OCI-LY7 (cell line): ENCODE results near the gene UGT1A6. TPM values are rescaled to one million over a fixed set of nuclear protein-coding genes. Genes with fewer than 3 reads are reported as not detected.

Experiments used
- BruUV-seq: library from RNA; stranded (reverse); fragments of 400-500 nt; replicated peaks from 2 replicates; lab custom pipeline; 2021; lab: Mats Ljungman, UMichigan
- CTCF ChIA-PET: fragments of 300-600 bp; sonication (Branson Sonifier 250); formaldehyde crosslinking; loops from one replicate; lab custom pipeline; 2022; ENCODE audit warnings: antibody characterized with exemption; ENCODE audit not compliant: unreplicated experiment; lab: Charles Lee
- POLR2A ChIA-PET: fragments of 300-600 bp; sonication (Branson Sonifier 250); formaldehyde crosslinking; loops from one replicate; lab custom pipeline; 2022; ENCODE audit warnings: antibody characterized with exemption; lab: Charles Lee
- DNase-seq: peaks from one replicate; pipeline ENCODE4 v3.0.0-alpha.2; 2015; ENCODE audit warnings: low spot score
- H2AFZ ChIP-seq: fragments of 200-600 bp; sonication (generic), shearing (Covaris generic); 2 replicates; pipeline ENCODE4 v1.6.1; 2014; ENCODE audit warnings: mild to moderate bottlenecking, antibody characterized with exemption, low read length, moderate library complexity
- H3K27ac ChIP-seq: fragments of 200-600 bp; sonication (generic); 2 replicates; pipeline ENCODE4 v1.5.1; 2014; ENCODE audit warnings: mixed run types, low read depth, mild to moderate bottlenecking, moderate library complexity, low read length, inconsistent platforms; ENCODE audit not compliant: poor library complexity, severe bottlenecking
- H3K36me3 ChIP-seq: fragments of 200-600 bp; sonication (generic); 2 replicates; pipeline ENCODE4 v1.6.1; 2014; ENCODE audit warnings: mild to moderate bottlenecking, antibody characterized with exemption, low read length, moderate library complexity, mixed read lengths; ENCODE audit not compliant: insufficient read depth
- H3K4me1 ChIP-seq: fragments of 200-600 bp; sonication (generic); 2 replicates; pipeline ENCODE4 v1.5.1; 2014; ENCODE audit warnings: mild to moderate bottlenecking, low read length; ENCODE audit not compliant: insufficient read depth, poor library complexity, severe bottlenecking
- H3K4me2 ChIP-seq: fragments of 200-600 bp; sonication (generic); 2 replicates; pipeline ENCODE4 v1.6.1; 2014; ENCODE audit warnings: mild to moderate bottlenecking, low read length
- H3K4me3 ChIP-seq: fragments of 200-600 bp; sonication (generic); 2 replicates; pipeline ENCODE4 v1.5.1; 2014; ENCODE audit warnings: mild to moderate bottlenecking, low read depth, low read length; ENCODE audit not compliant: poor library complexity, severe bottlenecking
- H3K79me2 ChIP-seq: fragments of 200-600 bp; sonication (generic); 2 replicates; pipeline ENCODE4 v1.6.1; 2016; ENCODE audit warnings: low read depth, mild to moderate bottlenecking, low read length, moderate library complexity, mixed read lengths; ENCODE audit not compliant: insufficient read depth
- H3K9me2 ChIP-seq: fragments of 200-600 bp; sonication (generic); 2 replicates; pipeline ENCODE4 v1.6.1; 2016; ENCODE audit warnings: mild to moderate bottlenecking, low read length, mixed read lengths; ENCODE audit not compliant: insufficient read depth
- H3K9me3 ChIP-seq: fragments of 200-600 bp; sonication (generic); 2 replicates; pipeline ENCODE4 v1.6.1; 2014; ENCODE audit warnings: mild to moderate bottlenecking, mixed run types, low read length, mixed read lengths
- H4K20me1 ChIP-seq: fragments of 200-600 bp; sonication (generic); 2 replicates; pipeline ENCODE4 v1.6.1; 2014; ENCODE audit warnings: mild to moderate bottlenecking, antibody characterized with exemption, low read length, moderate library complexity, mixed read lengths; ENCODE audit not compliant: insufficient read depth
- CTCF ChIP-seq: fragments of 200-600 bp; sonication (generic); conservative IDR thresholded peaks from 2 replicates; pipeline ENCODE4 v1.5.1; 2014; ENCODE audit warnings: mild to moderate bottlenecking, antibody characterized with exemption, low read length, moderate library complexity, mixed read lengths
- EZH2phosphoT487 ChIP-seq: fragments of 200-600 bp; sonication (generic); IDR thresholded peaks from 2 replicates; pipeline ENCODE4 v1.6.1; 2018; ENCODE audit warnings: low read depth, borderline replicate concordance, mild to moderate bottlenecking, mixed run types, antibody characterized with exemption, low read length, moderate library complexity, mixed read lengths
- intact Hi-C: fragments of 100-400 bp; cut with micrococcal nuclease; formaldehyde crosslinking; loops from one replicate; pipeline ENCODE4 v1.10.0; 2022; ENCODE audit not compliant: unreplicated experiment
- total RNA-seq, 2 experiments: library from RNA; depleted of rRNA in 1 of 2; stranded (reverse); fragments of >200 nt in 1 of 2; shearing (Covaris generic) in 1 of 2; gene quantifications; 2 replicates each; pipeline ENCODE4 v1.2.3, GENCODE V29; 2014 to 2022

Gene UGT1A6
- total RNA-seq, 2 experiments from 2014 or later = not detected

GRCh38 chr2:233702238-233702637 is 9.5 kb downstream of the UGT1A6 start:
- no peaks in the 10 kb centered on the region for H3K79me2 ChIP-seq
- H3K9me2 ChIP-seq = no peaks in the 10 kb centered on the region
- ChIA-PET CTCF (no interaction called here), POLR2A (no interaction called here)
- intact Hi-C loops = no loop called here
- DNase-seq = no peak
- H4K20me1 ChIP-seq = no peaks in the 10 kb centered on the region
- no peak overlapping the region for H3K4me2 ChIP-seq
- BruUV-seq = no TSS peak
- H3K4me1 ChIP-seq = no peaks in the 10 kb centered on the region
- TF ChIP-seq CTCF (no peak), EZH2phosphoT487 (no peak)
- H2AFZ ChIP-seq = no peak overlapping the region
- no peak overlapping the region for H3K27ac ChIP-seq
- H3K4me3 ChIP-seq = no peak overlapping the region
- H3K36me3 ChIP-seq = no peaks in the 10 kb centered on the region
- H3K9me3 ChIP-seq = no peaks in the 10 kb centered on the region

- H3K4me3 ChIP-seq = no peak overlapping the region
- intact Hi-C loops = no loop called here
- no peaks in the 10 kb centered on the region for H3K79me2 ChIP-seq
- H3K9me2 ChIP-seq = no peaks in the 10 kb centered on the region
- H4K20me1 ChIP-seq = no peaks in the 10 kb centered on the region
- DNase-seq = no peak
- no peaks in the 10 kb centered on the region for H3K4me1 ChIP-seq
- no peak overlapping the region for H3K4me2 ChIP-seq
- no peak overlapping the region for H3K27ac ChIP-seq
- BruUV-seq = no TSS peak
- ChIA-PET CTCF (no interaction called here), POLR2A (no interaction called here)
- no peaks in the 10 kb centered on the region for H3K9me3 ChIP-seq
- TF ChIP-seq EZH2phosphoT487 (no peak), CTCF (no peak)
- no peaks in the 10 kb centered on the region for H3K36me3 ChIP-seq
- H2AFZ ChIP-seq = no peak overlapping the region
These were observed 13.3 kb downstream of the UGT1A6 start for GRCh38 chr2:233705911-233706506.

- Histone ChIP-seq H3K4me3 (no peak overlapping the region), H3K36me3 (no peaks in the 10 kb centered on the region), H3K4me2 (no peak overlapping the region), H4K20me1 (no peaks in the 10 kb centered on the region), H3K9me3 (no peaks in the 10 kb centered on the region), H3K27ac (no peak overlapping the region), H3K4me1 (no peaks in the 10 kb centered on the region), H3K79me2 (no peaks in the 10 kb centered on the region), H2AFZ (no peak overlapping the region), H3K9me2 (no peaks in the 10 kb centered on the region)
- ChIA-PET POLR2A (no interaction called here), CTCF (no interaction called here)
- no TSS peak for BruUV-seq
- TF ChIP-seq EZH2phosphoT487 (no peak), CTCF (no peak)
- intact Hi-C loops = no loop called here
- DNase-seq = no peak
These were observed 14.0 kb downstream of the UGT1A6 start for GRCh38 chr2:233706720-233707119.
